Uterus (tissue), 2 donors: ENCODE results near the gene CTNND2.

ENCODE experiments used
- POLR2A ChIP-seq, 2 donors: fragments of 450-650 bp; IDR thresholded peaks; one replicate each; pipeline ENCODE4 v1.6.1; 2016; ENCODE audit warnings: antibody characterized with exemption in 2 of 2, mild to moderate bottlenecking in 1 of 2, moderate library complexity in 1 of 2
- TF ChIP-seq, protein P1 (sequence below), 4 experiments: fragments of 200-600 bp in 2 of 4; fragments of 450-650 bp in 2 of 4; sonication (generic) in 2 of 4; IDR thresholded peaks; one replicate each; pipeline ENCODE4 v1.5.1; 2016 to 2019; ENCODE audit warnings: antibody characterized with exemption in 4 of 4, mild to moderate bottlenecking in 2 of 4, moderate library complexity in 1 of 4

DNA sequence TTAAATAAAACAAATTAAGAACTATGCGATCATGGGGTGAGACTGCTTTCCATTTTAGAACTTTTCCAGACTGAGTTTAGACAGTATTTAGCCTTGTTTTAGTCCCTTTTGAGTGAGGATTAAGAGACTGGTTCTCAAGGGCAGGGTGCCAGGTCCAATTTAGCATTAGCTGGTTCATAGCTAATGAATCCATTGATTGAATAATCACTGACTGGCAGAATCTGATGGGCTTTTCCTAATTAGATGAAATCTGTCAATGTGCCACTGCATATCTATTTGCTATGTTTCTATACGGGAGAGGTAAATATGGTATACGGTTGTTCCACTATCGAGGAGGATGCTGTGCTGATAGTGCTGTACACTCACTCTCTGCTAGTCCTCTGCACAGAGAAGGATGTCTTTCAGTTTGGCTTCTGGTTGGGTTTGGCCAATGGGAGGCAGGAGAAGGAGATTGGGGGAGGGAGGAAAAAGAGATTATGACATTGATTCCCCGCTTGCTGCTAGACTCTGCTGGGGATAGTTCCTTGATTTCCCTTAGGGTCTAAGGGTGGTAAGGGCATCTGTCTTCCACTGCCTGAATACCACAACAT lies 496.6 kb downstream of the CTNND2 start:
- TF ChIP-seq, protein P1, sequence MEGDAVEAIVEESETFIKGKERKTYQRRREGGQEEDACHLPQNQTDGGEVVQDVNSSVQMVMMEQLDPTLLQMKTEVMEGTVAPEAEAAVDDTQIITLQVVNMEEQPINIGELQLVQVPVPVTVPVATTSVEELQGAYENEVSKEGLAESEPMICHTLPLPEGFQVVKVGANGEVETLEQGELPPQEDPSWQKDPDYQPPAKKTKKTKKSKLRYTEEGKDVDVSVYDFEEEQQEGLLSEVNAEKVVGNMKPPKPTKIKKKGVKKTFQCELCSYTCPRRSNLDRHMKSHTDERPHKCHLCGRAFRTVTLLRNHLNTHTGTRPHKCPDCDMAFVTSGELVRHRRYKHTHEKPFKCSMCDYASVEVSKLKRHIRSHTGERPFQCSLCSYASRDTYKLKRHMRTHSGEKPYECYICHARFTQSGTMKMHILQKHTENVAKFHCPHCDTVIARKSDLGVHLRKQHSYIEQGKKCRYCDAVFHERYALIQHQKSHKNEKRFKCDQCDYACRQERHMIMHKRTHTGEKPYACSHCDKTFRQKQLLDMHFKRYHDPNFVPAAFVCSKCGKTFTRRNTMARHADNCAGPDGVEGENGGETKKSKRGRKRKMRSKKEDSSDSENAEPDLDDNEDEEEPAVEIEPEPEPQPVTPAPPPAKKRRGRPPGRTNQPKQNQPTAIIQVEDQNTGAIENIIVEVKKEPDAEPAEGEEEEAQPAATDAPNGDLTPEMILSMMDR (IDR thresholded peaks at IDR 0.05): no peak
- no peak for TF ChIP-seq POLR2A (IDR thresholded peaks at IDR 0.05)
